H9 (cell line): ENCODE measurements around the gene PSTK. TPM values are rescaled to one million over a fixed set of nuclear protein-coding genes. Genes with fewer than 3 reads are reported as not detected.

Source experiments
- DNase-seq: peaks from one replicate; pipeline ENCODE4 v3.0.0-alpha.2; 2017
- H2AFZ ChIP-seq: one replicate; pipeline ENCODE4 v1.6.1; 2013; ENCODE audit warnings: mild to moderate bottlenecking, low read length, control low read depth, moderate library complexity
- H2AK5ac ChIP-seq: 2 replicates; pipeline ENCODE4 v1.6.1; 2013; ENCODE audit warnings: low read length, control low read depth, mixed read lengths; ENCODE audit not compliant: insufficient read length
- H2BK120ac ChIP-seq: one replicate; pipeline ENCODE4 v1.6.1; 2013; ENCODE audit warnings: low read depth, mild to moderate bottlenecking, low read length, control low read depth, inconsistent platforms; ENCODE audit not compliant: poor library complexity, severe bottlenecking
- H2BK12ac ChIP-seq: 2 replicates; pipeline ENCODE4 v1.6.1; 2013; ENCODE audit warnings: low read length, control low read depth, mixed read lengths, low read depth; ENCODE audit not compliant: insufficient read length
- H2BK15ac ChIP-seq: 2 replicates; pipeline ENCODE4 v1.6.1; 2013; ENCODE audit warnings: low read depth, low read length, control low read depth
- H2BK20ac ChIP-seq: one replicate; pipeline ENCODE4 v1.6.1; 2013; ENCODE audit warnings: low read depth, mild to moderate bottlenecking, low read length, control low read depth, inconsistent platforms; ENCODE audit not compliant: poor library complexity, severe bottlenecking
- H2BK5ac ChIP-seq: 2 replicates; pipeline ENCODE4 v1.6.1; 2013; ENCODE audit warnings: low read length, control low read depth, mixed read lengths; ENCODE audit not compliant: insufficient read length
- H3K14ac ChIP-seq: 2 replicates; pipeline ENCODE4 v1.6.1; 2013; ENCODE audit warnings: low read length, control low read depth; ENCODE audit not compliant: insufficient read depth
- H3K18ac ChIP-seq: 2 replicates; pipeline ENCODE4 v1.6.1; 2013; ENCODE audit warnings: low read depth, mild to moderate bottlenecking, mixed read lengths, low read length, control low read depth; ENCODE audit not compliant: insufficient read length
- H3K23ac ChIP-seq: 2 replicates; pipeline ENCODE4 v1.6.1; 2013; ENCODE audit warnings: low read length, control low read depth, mixed read lengths, low read depth; ENCODE audit not compliant: insufficient read length
- H3K23me2 ChIP-seq: 2 replicates; pipeline ENCODE4 v1.6.1; 2013; ENCODE audit warnings: low read depth, mild to moderate bottlenecking, mixed read lengths, low read length, control low read depth; ENCODE audit not compliant: insufficient read length, poor library complexity, severe bottlenecking
- H3K27ac ChIP-seq: 2 replicates; pipeline ENCODE4 v1.5.1; 2013; ENCODE audit warnings: low read length, control low read depth, mixed read lengths, low read depth; ENCODE audit not compliant: insufficient read length
- H3K27me3 ChIP-seq: 2 replicates; pipeline ENCODE4 v1.6.1; 2013; ENCODE audit warnings: low read length, control low read depth, inconsistent platforms; ENCODE audit not compliant: insufficient read depth
- H3K4ac ChIP-seq: 2 replicates; pipeline ENCODE4 v1.6.1; 2013; ENCODE audit warnings: low read depth, mild to moderate bottlenecking, control low read depth, inconsistent platforms, low read length, moderate library complexity
- H3K4me1 ChIP-seq: 2 replicates; pipeline ENCODE4 v1.6.1; 2013; ENCODE audit warnings: low read length, control low read depth, inconsistent platforms; ENCODE audit not compliant: insufficient read depth
- H3K4me2 ChIP-seq: 2 replicates; pipeline ENCODE4 v1.6.1; 2013; ENCODE audit warnings: low read length, control low read depth, mixed read lengths; ENCODE audit not compliant: insufficient read length, insufficient read depth
- H3K56ac ChIP-seq: 2 replicates; pipeline ENCODE4 v1.6.1; 2013; ENCODE audit warnings: low read depth, mild to moderate bottlenecking, mixed read lengths, low read length, control low read depth; ENCODE audit not compliant: insufficient read length
- H3K79me1 ChIP-seq: 2 replicates; pipeline ENCODE4 v1.6.1; 2013; ENCODE audit warnings: low read depth, mild to moderate bottlenecking, moderate library complexity, low read length, control low read depth, inconsistent platforms; ENCODE audit not compliant: insufficient read depth, poor library complexity, severe bottlenecking
- H3K79me2 ChIP-seq: 2 replicates; pipeline ENCODE4 v1.6.1; 2013; ENCODE audit warnings: low read length, control low read depth, inconsistent platforms; ENCODE audit not compliant: insufficient read depth
- H3K9ac ChIP-seq: 2 replicates; pipeline ENCODE4 v1.6.1; 2013; ENCODE audit warnings: low read length, control low read depth, mixed read lengths; ENCODE audit not compliant: insufficient read length; ENCODE audit errors: extremely low read depth
- H3K9me3 ChIP-seq: one replicate; pipeline ENCODE4 v1.6.1; 2013; ENCODE audit warnings: low read depth, low read length, inconsistent platforms; ENCODE audit not compliant: control insufficient read depth
- H3T11ph ChIP-seq: one replicate; pipeline ENCODE4 v1.6.1; 2013; ENCODE audit warnings: mild to moderate bottlenecking, low read length, control low read depth, inconsistent platforms
- H4K20me1 ChIP-seq: one replicate; pipeline ENCODE4 v1.6.1; 2013; ENCODE audit not compliant: control insufficient read depth, insufficient read length, insufficient read depth
- H4K5ac ChIP-seq: 2 replicates; pipeline ENCODE4 v1.6.1; 2013; ENCODE audit warnings: low read depth, mild to moderate bottlenecking, mixed read lengths, low read length, control low read depth; ENCODE audit not compliant: insufficient read length
- H4K8ac ChIP-seq: replicated peaks from 2 replicates; pipeline ENCODE4 v1.6.1; 2013; ENCODE audit warnings: low read length, control low read depth, mixed read lengths, low read depth; ENCODE audit not compliant: insufficient read length
- H4K91ac ChIP-seq: 2 replicates; pipeline ENCODE4 v1.6.1; 2013; ENCODE audit warnings: low read depth, mild to moderate bottlenecking, moderate library complexity, mixed read lengths, low read length, control low read depth; ENCODE audit not compliant: insufficient read length
- H3K27ac Mint-ChIP-seq, 3 experiments: 2 replicates in 2 of 3; 3 replicates in 1 of 3; pipeline ENCODE4 v1.8.0; 2020 to 2021; ENCODE audit warnings: mixed read lengths in 3 of 3, mild to moderate bottlenecking in 1 of 3, moderate library complexity in 1 of 3
- H3K27me3 Mint-ChIP-seq: 2 replicates; pipeline ENCODE4 v1.8.0; 2021; ENCODE audit warnings: low read depth, mild to moderate bottlenecking, moderate library complexity, mixed read lengths
- H3K36me3 Mint-ChIP-seq, 3 experiments: 2 replicates in 2 of 3; 3 replicates in 1 of 3; pipeline ENCODE4 v1.8.0; 2020 to 2021; ENCODE audit warnings: low read depth in 3 of 3, mixed read lengths in 3 of 3; ENCODE audit not compliant: insufficient read depth in 1 of 3
- H3K4me1 Mint-ChIP-seq, 2 experiments: 2 replicates each; pipeline ENCODE4 v1.8.0; 2020; ENCODE audit warnings: mixed read lengths in 2 of 2
- H3K4me3 Mint-ChIP-seq, 2 experiments: 2 replicates in 1 of 2; 3 replicates in 1 of 2; pipeline ENCODE4 v1.8.0; 2020 to 2021; ENCODE audit warnings: mild to moderate bottlenecking in 2 of 2, mixed read lengths in 2 of 2, moderate library complexity in 1 of 2
- H3K9me3 Mint-ChIP-seq, 2 experiments: 2 replicates in 1 of 2; 3 replicates in 1 of 2; pipeline ENCODE4 v1.8.0; 2020; ENCODE audit warnings: mild to moderate bottlenecking in 2 of 2, mixed read lengths in 2 of 2, moderate library complexity in 1 of 2
- CTCF ChIP-seq: fragments of 200-600 bp; sonication (generic); conservative IDR thresholded peaks from 3 replicates; pipeline ENCODE4 v1.8.0; 2021; ENCODE audit warnings: antibody characterized with exemption, mild to moderate bottlenecking
- WGBS: extraction: QIAGEN DNeasy Blood & Tissue Kit; methylation state at CpG from one replicate; pipeline ENCODE4 v1.1.7; 2013; ENCODE audit warnings: missing lambda C conversion rate, low lambda C conversion rate, mixed read lengths; ENCODE audit not compliant: insufficient read length; ENCODE audit errors: extremely low coverage; 5-methylcytosine and 5-hydroxymethylcytosine counted together
- total RNA-seq: library from RNA; stranded (reverse); gene quantifications from 2 replicates; pipeline ENCODE4 v1.2.1, GENCODE V29; 2021

The PSTK gene
- total RNA-seq, 1 experiment from 2014 or later, result 8.0 TPM

- no peak overlapping the region for H3K4me3 Mint-ChIP-seq
- H2BK12ac ChIP-seq, result no peak overlapping the region
- no peaks in the 10 kb centered on the region for H3K4me1 ChIP-seq
- H2BK15ac ChIP-seq, result no peak overlapping the region
- no peak overlapping the region for H4K5ac ChIP-seq
- no peak overlapping the region for H2BK5ac ChIP-seq
- no peak overlapping the region for H2AFZ ChIP-seq
- peaks cover 0 to 25% (median 21%) of the 10 kb centered on the region in 3 experiments; a peak in 4 of 7 replicates for H3K36me3 Mint-ChIP-seq
- no peak overlapping the region for H3K4me2 ChIP-seq
- no peaks in the 10 kb centered on the region for H3K27me3 Mint-ChIP-seq
- H3K9me3 Mint-ChIP-seq, result no peaks in the 10 kb centered on the region
- WGBS, result no CpG with 5 or more reads among the region's 5 CpGs
- no peak overlapping the region for H3K9ac ChIP-seq
- no peak overlapping the region for H2BK20ac ChIP-seq
- H4K8ac ChIP-seq, result no peak overlapping the region
- H3T11ph ChIP-seq, result no peak overlapping the region
- no peaks in the 10 kb centered on the region for H3K79me1 ChIP-seq
- H4K20me1 ChIP-seq, result no peaks in the 10 kb centered on the region
- no peaks in the 10 kb centered on the region for H3K23me2 ChIP-seq
- H3K23ac ChIP-seq, result no peak overlapping the region
- H2BK120ac ChIP-seq, result no peak overlapping the region
- H2AK5ac ChIP-seq, result no peak overlapping the region
- no peak for TF ChIP-seq CTCF
- H3K27ac Mint-ChIP-seq, result peak overlapping the region in 2 of 3 experiments; percentile 11 to 91; a peak in 2 of 7 replicates
- H3K27me3 ChIP-seq, result no peaks in the 10 kb centered on the region
- no peaks in the 10 kb centered on the region for H3K9me3 ChIP-seq
- H4K91ac ChIP-seq, result no peak overlapping the region
- no peaks in the 10 kb centered on the region for H3K4me1 Mint-ChIP-seq
- H3K14ac ChIP-seq, result no peak overlapping the region
- H3K56ac ChIP-seq, result no peak overlapping the region
- no peak overlapping the region for H3K27ac ChIP-seq
- DNase-seq, result no peak
- no peak overlapping the region for H3K18ac ChIP-seq
- no peak overlapping the region for H3K4ac ChIP-seq
- H3K79me2 ChIP-seq, result no peaks in the 10 kb centered on the region
These were observed 10.1 kb downstream of the PSTK start for GRCh38 chr10:122990278-122990677.
